Measurements from ENCODE around the gene CBX8.
"Not testable (repeated sequence)": the region's sequence is repeated elsewhere in the genome, so short reads cannot be mapped to it uniquely, and the experiment has no call there.

The CBX8 gene

GRCh38 chr17:79781736-79782575 is 14.9 kb downstream of the CBX8 start:
- no peak for FAIRE-seq
- DNase-seq (ENCODE audit: insufficient read length, low spot score), result no peak

GRCh38 chr17:79781012-79781650 is 15.7 kb downstream of the CBX8 start:
- DNase-seq (ENCODE audit: insufficient read length, low spot score) (no peak), FAIRE-seq (no peak)

DNA sequence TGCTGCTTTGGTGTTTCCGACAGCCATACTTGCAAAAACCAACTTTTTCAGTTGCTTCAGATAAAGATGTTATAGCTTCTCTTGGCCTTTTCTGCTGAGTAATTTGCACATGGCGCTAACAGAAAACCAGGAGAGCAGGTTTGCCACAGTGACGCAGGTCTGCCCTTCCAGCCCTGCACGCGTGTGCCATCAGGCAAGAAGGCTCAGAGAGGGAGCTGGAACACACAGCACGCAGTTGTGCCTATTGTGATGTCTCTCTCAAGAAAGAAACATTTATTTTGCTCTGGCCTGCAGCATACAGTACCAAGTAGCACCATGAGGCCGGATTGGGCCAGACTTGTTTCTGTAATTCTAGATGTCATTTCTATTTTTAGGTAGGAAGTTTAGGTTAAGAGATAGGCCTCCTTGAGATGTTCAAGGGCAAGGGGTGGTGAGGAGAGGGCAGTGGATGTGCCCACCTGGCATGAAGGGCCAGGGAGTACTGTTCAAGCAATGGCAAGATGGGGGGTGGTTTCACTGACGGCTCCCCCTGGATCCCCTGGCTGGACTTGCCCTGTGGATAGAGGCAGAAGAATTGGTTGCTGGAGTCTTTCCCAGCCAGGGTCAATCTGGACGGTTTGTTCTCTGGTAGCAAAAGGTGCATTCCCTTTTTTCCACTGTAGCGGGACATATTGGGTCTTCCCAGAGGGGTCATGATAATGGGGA is 17.1 kb downstream of the CBX8 start:
- DNase-seq (ENCODE audit: insufficient read length, low spot score) (no peak), FAIRE-seq (no peak)

GRCh38 chr17:79779084-79779529 is 17.8 kb downstream of the CBX8 start:
- DNase-seq (ENCODE audit: insufficient read length, low spot score) (no peak), FAIRE-seq (no peak)

DNA sequence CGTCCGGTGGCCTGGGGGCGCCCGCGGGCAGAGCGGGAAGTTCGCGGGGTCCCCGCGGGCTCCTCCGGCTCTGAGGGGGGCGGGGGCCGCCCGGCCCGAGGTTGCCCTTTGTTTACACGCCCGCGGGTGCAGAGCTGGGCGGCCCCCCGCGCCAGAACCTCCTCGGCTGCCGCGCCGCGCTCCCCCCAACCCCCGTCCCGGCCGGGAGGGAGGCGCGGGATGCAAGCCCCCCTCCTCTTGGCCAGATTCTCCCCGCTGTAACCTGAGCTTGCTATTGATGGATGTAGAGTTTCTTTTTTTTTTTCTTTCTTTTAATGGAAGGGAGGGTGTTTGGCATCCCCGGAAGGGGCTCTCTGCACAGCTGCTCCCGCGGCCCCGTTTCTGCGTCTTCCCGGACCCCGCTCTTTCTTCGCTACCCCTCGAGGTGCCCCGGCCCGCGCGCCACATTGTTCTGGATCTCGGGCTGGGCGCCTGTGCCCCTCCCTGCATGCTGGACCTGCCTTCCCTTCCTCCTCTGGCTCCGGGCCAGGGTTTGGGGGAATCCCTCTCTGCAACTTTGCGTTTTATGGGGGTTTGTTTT is 18.3 kb downstream of the CBX8 start:
- FAIRE-seq (no peak), DNase-seq (ENCODE audit: insufficient read length, low spot score) (no peak)

DNA sequence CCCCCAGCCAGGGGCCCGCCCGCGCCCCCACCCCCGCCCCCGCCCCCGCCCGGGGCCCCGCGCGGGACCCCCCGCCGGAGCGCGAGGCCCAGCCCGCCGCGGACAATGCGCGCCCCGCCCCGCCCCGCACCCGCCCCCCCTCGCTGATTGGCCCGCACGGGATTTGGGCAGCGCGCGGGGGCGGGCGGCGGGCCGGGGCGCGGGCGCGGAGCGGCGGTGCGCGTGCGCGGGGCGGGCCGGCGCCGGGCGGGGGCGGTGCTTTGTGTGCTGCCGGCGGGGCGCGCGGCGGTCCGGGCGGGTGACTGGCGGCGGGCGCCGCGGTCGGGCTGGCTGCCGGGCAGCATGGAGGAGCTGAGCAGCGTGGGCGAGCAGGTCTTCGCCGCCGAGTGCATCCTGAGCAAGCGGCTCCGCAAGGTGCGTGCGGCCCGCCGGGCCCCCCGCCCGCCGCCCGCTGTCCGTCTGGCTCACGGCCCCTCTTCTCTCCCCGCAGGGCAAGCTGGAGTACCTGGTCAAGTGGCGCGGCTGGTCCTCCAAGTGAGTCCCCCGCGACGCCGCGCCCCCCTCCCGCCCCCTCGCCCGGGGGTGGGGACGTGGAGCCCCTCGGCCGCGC is 18.9 kb downstream of the CBX8 start, which contains the start of gene CBX2:
CBX2 (plus strand) TSS at position 255 of the 610 bp plus-strand sequence; CDS start at position 343, 88 bp downstream.
- DNase-seq (ENCODE audit: insufficient read length, low spot score), result peak; percentile 82
- FAIRE-seq, result no peak

DNA sequence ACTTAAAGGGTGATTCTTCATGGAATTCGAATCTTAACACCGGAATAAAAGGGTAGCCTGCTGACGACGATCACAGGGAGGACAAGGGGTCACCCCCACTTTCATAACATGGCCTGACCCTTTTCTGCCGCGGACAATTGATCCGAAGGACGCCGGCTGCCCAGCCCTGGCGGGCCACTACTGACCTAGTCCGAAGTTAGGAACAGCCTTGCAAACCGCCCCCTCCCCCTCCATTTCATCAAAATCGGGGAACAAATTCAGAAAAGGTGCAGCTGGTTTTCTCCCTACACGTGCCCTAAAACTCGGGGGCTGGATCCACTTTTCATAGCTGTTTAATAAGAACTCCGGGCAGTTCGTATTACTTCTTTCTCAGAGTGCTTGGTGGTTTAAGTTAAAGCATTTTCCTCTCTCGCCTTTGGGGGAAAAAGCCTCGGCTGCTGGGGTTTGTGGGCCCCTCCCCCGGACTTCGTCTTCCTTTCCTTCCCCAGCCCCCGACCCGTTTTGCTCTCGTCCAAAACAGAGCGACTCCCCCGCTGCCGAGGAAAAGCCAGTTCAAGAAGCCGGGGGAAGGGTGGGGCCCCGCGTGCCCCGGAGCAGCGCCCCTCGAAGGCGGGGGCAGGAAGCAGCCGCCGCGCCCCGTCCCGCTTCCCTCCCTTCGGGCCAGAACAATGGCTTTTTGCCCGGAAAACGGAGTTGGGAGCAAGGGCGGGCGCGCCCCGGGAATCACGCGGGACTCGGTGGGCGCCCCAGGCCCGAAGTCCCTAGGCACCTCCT is 19.6 kb downstream of the CBX8 start:
- DNase-seq (ENCODE audit: insufficient read length, low spot score), result peak; percentile 65
- no peak for FAIRE-seq

DNA sequence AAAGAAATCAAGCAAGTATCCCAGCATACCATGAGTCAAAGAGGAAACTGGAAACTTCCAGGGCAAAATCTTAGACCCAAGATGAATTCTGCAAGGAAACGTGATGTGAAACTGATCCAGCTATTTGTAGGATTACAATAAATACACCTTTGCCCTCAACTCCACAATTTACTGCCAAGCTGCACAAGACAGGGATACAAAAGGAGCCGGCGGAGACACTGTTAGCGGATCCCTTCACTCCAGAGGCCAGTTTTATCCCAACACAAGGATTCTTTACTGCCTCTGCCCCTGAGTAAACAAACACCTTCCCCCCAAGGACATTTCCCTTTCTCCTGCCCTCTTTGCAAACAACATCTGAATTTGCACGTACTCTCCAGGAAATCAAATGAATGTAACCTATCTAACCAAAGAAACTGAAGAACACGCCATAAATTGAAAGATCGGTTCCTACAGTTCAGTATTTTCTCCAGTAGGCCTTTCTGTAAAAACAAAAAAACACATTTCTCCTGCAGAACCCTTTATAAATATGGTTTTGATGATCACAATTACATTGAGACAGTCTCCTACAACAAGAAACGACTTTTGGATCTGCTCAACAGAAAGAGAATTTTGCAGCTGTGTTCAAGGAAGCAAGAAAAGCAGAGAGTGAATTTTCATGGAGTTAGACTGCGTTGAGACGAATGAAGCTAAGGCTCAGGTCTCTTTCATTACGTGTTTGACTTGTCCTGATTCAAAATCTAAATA is 20.3 kb downstream of the CBX8 start:
- FAIRE-seq (no peak), DNase-seq (ENCODE audit: insufficient read length, low spot score) (no peak)

DNA sequence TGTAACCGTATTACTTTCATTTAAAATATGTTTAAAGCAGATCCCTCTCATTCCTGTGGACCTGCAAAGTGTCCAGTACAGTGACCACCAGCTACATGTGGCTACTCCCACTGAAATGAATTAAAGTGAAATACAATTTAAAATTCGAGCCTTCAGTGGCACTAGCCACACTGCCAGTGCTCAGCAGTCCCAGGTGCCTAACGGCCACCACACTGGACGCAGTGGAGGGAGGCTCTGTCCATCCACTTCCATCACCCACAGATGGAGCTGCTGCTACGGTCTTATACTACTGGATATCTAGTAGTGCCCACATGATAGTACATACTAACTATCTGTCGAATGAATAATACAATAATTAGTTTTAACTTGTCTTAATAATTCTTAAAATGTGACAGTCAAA is 21.2 kb downstream of the CBX8 start:
- DNase-seq (ENCODE audit: insufficient read length, low spot score), result no peak
- no peak for FAIRE-seq

DNA sequence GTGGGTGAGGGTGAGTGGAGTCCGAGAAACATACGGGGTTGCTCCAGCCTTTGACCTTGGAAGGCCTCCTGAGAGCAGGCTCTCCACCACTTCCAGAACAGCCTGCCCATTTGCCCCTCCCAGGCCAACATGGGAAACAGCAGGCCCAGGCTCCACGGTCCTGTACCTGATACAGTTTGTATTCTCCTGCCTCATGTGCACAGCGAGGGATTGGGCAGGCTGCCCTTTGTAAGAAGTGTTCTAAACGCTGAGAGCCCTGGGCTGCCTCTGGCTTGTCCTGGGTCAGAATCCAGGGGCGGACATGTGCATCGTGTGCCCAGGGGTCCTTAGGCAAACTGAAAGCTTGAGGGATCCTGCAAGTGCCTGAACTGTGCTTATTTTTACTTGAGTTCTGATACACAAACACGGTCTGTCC is 22.3 kb downstream of the CBX8 start:
- DNase-seq (ENCODE audit: insufficient read length, low spot score) (no peak), FAIRE-seq (no peak)

GRCh38 chr17:79772726-79773125 is 24.2 kb downstream of the CBX8 start:
- not testable (repeated sequence) for FAIRE-seq; DNase-seq (ENCODE audit: insufficient read length, low spot score)

DNA sequence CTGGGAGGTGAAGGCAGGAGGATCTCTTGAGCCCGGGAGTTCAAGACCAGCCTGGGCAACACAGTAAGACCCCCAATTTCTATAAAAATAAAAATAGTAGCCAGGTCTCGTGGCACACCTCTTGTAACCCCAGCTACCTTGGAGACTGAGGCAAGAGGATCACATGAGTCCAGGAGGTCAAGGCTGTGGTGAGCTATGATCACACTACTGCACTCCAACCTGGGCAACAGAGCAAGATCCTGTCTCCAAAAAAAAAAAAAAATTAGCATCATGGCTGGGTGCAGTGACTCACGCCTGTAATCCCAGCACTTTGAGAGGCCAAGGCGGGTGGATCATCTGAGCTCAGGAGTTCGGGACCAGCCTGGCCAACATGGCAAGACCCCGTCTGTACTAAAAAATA is 25.6 kb downstream of the CBX8 start:
- no peak for DNase-seq (ENCODE audit: insufficient read length, low spot score)
- FAIRE-seq, result no peak

- FAIRE-seq, result no peak
Observed at GRCh38 chr17:79769570-79770506, 27.0 kb downstream of the CBX8 start.

DNA sequence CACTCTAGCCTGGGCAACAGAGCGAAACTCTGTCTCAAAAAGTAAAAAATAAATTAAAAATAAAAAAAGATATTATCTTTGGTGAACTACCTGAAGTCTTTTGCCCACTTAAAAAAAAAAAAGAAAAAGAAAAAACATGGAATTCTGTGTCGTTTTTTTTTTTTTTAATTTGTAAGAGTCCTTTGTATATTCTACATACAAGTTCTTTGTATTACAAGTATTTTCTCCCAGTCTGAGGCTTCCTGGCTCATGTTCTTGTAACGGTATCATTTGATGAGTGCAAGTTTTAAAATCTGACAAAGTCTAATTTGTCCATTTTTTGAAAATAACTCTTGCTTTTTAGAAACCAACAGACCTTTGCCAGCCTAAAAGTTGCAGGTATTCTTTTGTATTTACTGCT is 31.2 kb downstream of the CBX8 start:
- no peak for FAIRE-seq
- DNase-seq (ENCODE audit: insufficient read length, low spot score), result no peak

More at GRCh38 chr17:79769570-79770506, 27.0 kb downstream of the CBX8 start:
- DNase-seq (ENCODE audit: insufficient read length, low spot score), result no peak

DNA sequence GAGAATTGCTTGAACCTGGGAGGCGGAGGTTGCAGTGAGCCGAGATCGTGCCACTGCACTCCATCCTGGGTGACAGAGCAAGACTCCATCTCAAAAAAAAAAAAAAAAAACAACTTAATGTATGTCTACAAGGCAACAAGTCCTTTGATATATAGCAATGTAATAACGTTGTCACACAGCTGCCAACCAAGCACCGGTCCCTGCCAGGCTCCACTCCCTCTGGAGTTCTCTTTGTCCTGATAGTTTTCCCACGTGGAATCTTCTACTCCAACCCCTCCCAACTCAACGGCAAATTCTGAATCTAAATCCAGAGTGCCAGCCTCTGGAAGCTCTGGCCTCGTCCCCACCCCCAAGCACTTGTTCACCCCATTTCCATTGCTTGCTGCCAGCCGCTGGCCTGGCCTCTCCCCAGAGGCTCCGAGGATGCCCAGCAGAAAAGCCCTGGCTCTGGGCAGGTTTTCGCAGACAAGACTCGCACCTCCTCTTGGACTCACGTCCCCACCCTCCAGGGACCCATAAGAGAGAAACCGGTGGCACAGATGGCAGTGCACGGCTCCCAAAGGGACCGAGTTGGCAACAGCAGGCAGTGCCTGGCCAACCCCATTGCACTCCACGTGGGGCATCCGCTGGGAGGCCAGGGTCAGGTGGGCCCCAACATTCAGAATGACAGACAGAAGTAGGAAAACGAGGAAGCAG is 34.8 kb downstream of the CBX8 start:
- FAIRE-seq (no peak), DNase-seq (ENCODE audit: insufficient read length, low spot score) (no peak)

DNA sequence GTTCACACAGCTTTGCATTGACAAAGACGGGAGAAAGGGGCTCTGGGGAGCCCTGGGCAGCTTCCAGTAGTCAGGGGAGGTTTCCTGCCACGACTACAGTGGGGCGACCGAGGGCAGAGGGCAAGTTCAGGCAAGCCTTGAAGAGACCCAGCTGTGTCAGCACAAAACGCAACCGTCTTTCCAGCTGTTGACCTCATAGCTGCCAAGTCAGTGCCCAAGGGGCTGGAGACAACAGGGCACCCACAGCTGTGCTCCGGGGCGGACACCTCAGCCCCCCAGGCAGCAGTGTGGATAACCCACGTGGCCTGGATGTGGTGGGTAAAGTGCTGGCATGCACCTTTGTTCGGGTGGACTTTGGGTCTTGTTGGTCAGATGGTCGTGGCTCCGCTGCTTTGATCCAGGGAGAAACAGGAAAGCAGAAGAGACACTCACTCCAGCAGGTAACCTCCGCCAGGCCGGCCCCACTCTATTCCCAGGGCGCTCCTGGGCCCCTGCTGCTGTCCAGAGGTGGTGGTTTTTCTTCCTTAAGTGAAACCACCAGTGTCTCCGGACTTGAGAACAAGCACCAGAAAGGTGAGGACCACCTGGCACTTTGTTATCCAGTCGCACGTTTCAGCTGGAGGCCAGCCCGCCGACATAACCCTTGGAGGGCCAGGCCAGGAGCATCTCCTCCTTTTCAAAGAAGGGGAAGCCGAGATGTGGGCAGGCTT is 36.5 kb downstream of the CBX8 start:
- no peak for FAIRE-seq
- DNase-seq (ENCODE audit: insufficient read length, low spot score), result no peak

GRCh38 chr17:79758271-79758670 is 38.6 kb downstream of the CBX8 start:
- FAIRE-seq, result no peak
- DNase-seq (ENCODE audit: insufficient read length, low spot score), result no peak
